GM12878 (cell line): ENCODE data around the gene INTS2. TPM values are rescaled to one million over a fixed set of nuclear protein-coding genes. Genes with fewer than 3 reads are reported as not detected.
A peak's percentile ranks its signal among the peaks of the same experiment; 100 is the strongest.

Source experiments
- ATAC-seq: fragments of 200-7000 bp; cut with Tn5 transposase; 3 replicates; pipeline ENCODE4 v1.9.1; 2020; ENCODE audit warnings: mild to moderate bottlenecking, moderate library complexity
- BruUV-seq: library from RNA; stranded (reverse); fragments of 400-500 nt; replicated peaks from 2 replicates; lab custom pipeline; 2021; lab: Mats Ljungman, UMichigan
- CTCF ChIA-PET: fragments of 300-600 bp; sonication (Branson Sonifier 250); formaldehyde crosslinking; extraction: SDS; loops from one replicate; lab custom pipeline; 2021; ENCODE audit warnings: inconsistent platforms; lab: Yijun Ruan, JAX
- POLR2A ChIA-PET: fragments of 350-600 bp; formaldehyde crosslinking; extraction: SDS; loops from one replicate; lab custom pipeline; 2021; ENCODE audit warnings: inconsistent platforms; lab: Charles Lee
- RAD21 ChIA-PET: fragments of 300-600 bp; sonication (Branson Sonifier 250); formaldehyde crosslinking; loops from one replicate; lab custom pipeline; 2023; ENCODE audit warnings: antibody characterized with exemption; ENCODE audit not compliant: unreplicated experiment; lab: Charles Lee
- SMC1A ChIA-PET: fragments of 300-600 bp; sonication (Branson Sonifier 250); formaldehyde crosslinking; loops from one replicate; lab custom pipeline; 2023; ENCODE audit not compliant: unreplicated experiment, uncharacterized antibody; lab: Charles Lee
- DNase-seq: peaks from one replicate; pipeline ENCODE4 v3.0.0-alpha.2; 2011; ENCODE audit warnings: low read depth, low spot score
- FAIRE-seq: peaks from 3 replicates; lab custom pipeline; 2011; peaks lifted over from hg19 to GRCh38; lab: Jason Lieb, UNC
- H2AFZ ChIP-seq: 2 replicates; pipeline ENCODE4 v1.6.0; 2011; ENCODE audit warnings: low read depth, low read length, control low read depth; ENCODE audit not compliant: control insufficient read depth
- H3K27ac ChIP-seq: 2 replicates; pipeline ENCODE4 v1.5.1; 2011; ENCODE audit warnings: control low read depth; ENCODE audit not compliant: control insufficient read depth, insufficient read depth
- H3K27me3 ChIP-seq, 2 experiments: replicated peaks in 1 of 2; 2 replicates each; pipeline versions ENCODE4 v1.6.0 to v1.6.1; 2011; ENCODE audit warnings: low read length in 1 of 2; ENCODE audit not compliant: control insufficient read depth in 2 of 2, insufficient read depth in 2 of 2
- H3K36me3 ChIP-seq, 2 experiments: 2 replicates each; pipeline ENCODE4 v1.5.1; 2011; ENCODE audit warnings: low read length in 1 of 2; ENCODE audit not compliant: control insufficient read depth in 2 of 2, insufficient read depth in 2 of 2
- H3K4me1 ChIP-seq: 2 replicates; pipeline ENCODE4 v1.6.1; 2011; ENCODE audit warnings: mild to moderate bottlenecking, low read length, moderate library complexity, mixed read lengths; ENCODE audit not compliant: control insufficient read depth, insufficient read depth
- H3K4me2 ChIP-seq: 2 replicates; pipeline ENCODE4 v1.6.0; 2011; ENCODE audit warnings: control low read depth; ENCODE audit not compliant: control insufficient read depth, insufficient read depth
- H3K4me3 ChIP-seq: fragments of 200-600 bp; sonication (generic); 2 replicates; pipeline ENCODE4 v1.5.1; 2016
- H3K79me2 ChIP-seq: 2 replicates; pipeline ENCODE4 v1.6.0; 2011; ENCODE audit warnings: low read length; ENCODE audit not compliant: control insufficient read depth, insufficient read depth
- H3K9ac ChIP-seq: 2 replicates; pipeline ENCODE4 v1.8.0; 2011; ENCODE audit warnings: low read length, control low read depth, mixed read lengths; ENCODE audit not compliant: control insufficient read depth, insufficient read depth
- H3K9me3 ChIP-seq: replicated peaks from 3 replicates; pipeline ENCODE4 v1.5.1; 2011; ENCODE audit warnings: mild to moderate bottlenecking, low read length; ENCODE audit not compliant: control insufficient read depth, insufficient read depth
- H4K20me1 ChIP-seq: 2 replicates; pipeline ENCODE4 v1.6.0; 2011; ENCODE audit not compliant: control insufficient read depth, insufficient read depth
- ETV6 ChIP-seq, 2 experiments: fragments of 450-650 bp in 1 of 2; IDR thresholded peaks in 1 of 2; conservative IDR thresholded peaks in 1 of 2; 2 replicates each; pipeline ENCODE4 v1.6.1; 2014; ENCODE audit warnings: antibody characterized with exemption in 1 of 2, borderline replicate concordance in 1 of 2, low read depth in 1 of 2, mild to moderate bottlenecking in 1 of 2, moderate library complexity in 1 of 2
- FOXK2 ChIP-seq: fragments of 450-650 bp; IDR thresholded peaks from 2 replicates; pipeline ENCODE4 v1.6.1; 2017; ENCODE audit warnings: mild to moderate bottlenecking, moderate library complexity
- NFXL1 ChIP-seq: fragments of 450-650 bp; IDR thresholded peaks from 2 replicates; pipeline ENCODE4 v1.6.1; 2017; ENCODE audit warnings: antibody characterized with exemption, mild to moderate bottlenecking, borderline replicate concordance
- NKRF ChIP-seq: fragments of 450-650 bp; conservative IDR thresholded peaks from 2 replicates; pipeline ENCODE4 v1.6.1; 2017; ENCODE audit warnings: mild to moderate bottlenecking, moderate library complexity
- PAX8 ChIP-seq: fragments of 450-650 bp; IDR thresholded peaks from 2 replicates; pipeline ENCODE4 v1.6.1; 2017; ENCODE audit warnings: mild to moderate bottlenecking, moderate library complexity
- SMARCA5 ChIP-seq: fragments of 450-650 bp; IDR thresholded peaks from 2 replicates; pipeline ENCODE4 v1.6.1; 2017; ENCODE audit warnings: mild to moderate bottlenecking
- ZNF217 ChIP-seq: fragments of 450-650 bp; IDR thresholded peaks from 2 replicates; pipeline ENCODE4 v1.6.1; 2017; ENCODE audit warnings: antibody characterized with exemption, mild to moderate bottlenecking
- WGBS: methylation state at CpG from one replicate; pipeline ENCODE4 v1.1.6; 2016; ENCODE audit warnings: low lambda C conversion rate; ENCODE audit not compliant: insufficient replicate concordance, insufficient coverage; ENCODE audit errors: missing lambda C conversion rate; 5-methylcytosine and 5-hydroxymethylcytosine counted together
- in situ Hi-C: fragments of 300-500 bp; cut with MboI; formaldehyde crosslinking; loops from 9 replicates; pipeline ENCODE4 v1.14.3; 2018; ENCODE audit warnings: mixed read lengths
- intact Hi-C: fragments of 100-400 bp; cut with micrococcal nuclease; formaldehyde crosslinking; loops from one replicate; pipeline ENCODE4 v1.14.2; 2022; ENCODE audit not compliant: unreplicated experiment
- polyA plus RNA-seq, 11 experiments: library from polyadenylated mRNA; depleted of rRNA in 4 of 11; unstranded in 6 of 11; stranded (reverse) in 5 of 11; fragments of >200 nt; fragmentation: Nextera tagmentation in 4 of 11; fragmentation: Illumina TruSeq in 1 of 11; extraction: Ambion mirVana in 4 of 11; extraction: Trizol in 1 of 11; gene quantifications; 1 replicate in 1 of 11; 2 replicates in 10 of 11; pipeline versions ENCODE4 v1.2.1 to v1.2.3, GENCODE V29; 2011 to 2016; ENCODE audit warnings: inconsistent platforms in 2 of 11, missing spikeins in 2 of 11, low read depth in 1 of 11
- total RNA-seq, 4 experiments: library from RNA; depleted of rRNA in 3 of 4; stranded (reverse); fragments of >200 nt in 3 of 4; fragmentation: Illumina TruSeq in 1 of 4; extraction: Trizol in 1 of 4; gene quantifications; 2 replicates each; pipeline versions ENCODE4 v1.2.1 to v1.2.3, GENCODE V29; 2013 to 2021

Gene INTS2
- total and polyA plus RNA-seq, 10 of the 15 experiments (the other 5 are each of a cell fraction or from before 2014, with no cell fraction given): 2.8 to 22.2 (median 11.6) TPM

- Histone ChIP-seq H3K4me3 (no peak overlapping the region), H4K20me1 (no peaks in the 10 kb centered on the region), H3K79me2 (no peaks in the 10 kb centered on the region), H3K9me3 (no peaks in the 10 kb centered on the region), H3K27ac (no peak overlapping the region), H3K4me2 (no peak overlapping the region), H3K9ac (no peak overlapping the region), H2AFZ (no peak overlapping the region), H3K27me3 (no peaks in the 10 kb centered on the region), H3K4me1 (no peaks in the 10 kb centered on the region), H3K36me3 (peaks cover 0 to 9% of the 10 kb centered on the region in 2 experiments; a peak in 2 of 4 replicates)
- in situ Hi-C loops: no loop called here
- WGBS: over 99% methylated on average over 4 of the region's 4 CpGs
- SMC1A ChIA-PET: no interaction called here
- no TSS peak for BruUV-seq
- POLR2A ChIA-PET: no interaction called here
- RAD21 ChIA-PET: no interaction called here
- ATAC-seq (no peak), DNase-seq (no peak), FAIRE-seq (no peak)
- no peak for TF ChIP-seq PAX8
- TF ChIP-seq NFXL1: peak; percentile 64; the same call in 1 of the 2 replicates
- no peak for TF ChIP-seq ZNF217
- CTCF ChIA-PET: interaction anchor here (1.1 kb wide), 1 partner anchor 19 kb away, joined by 3 read pairs; no protein-coding TSS in a partner anchor
- intact Hi-C loops: no loop called here
These were observed 47.1 kb downstream of the INTS2 start for GRCh38 chr17:61880589-61881102.

GRCh38 chr17:61878984-61879612 is 48.7 kb downstream of the INTS2 start:
- H3K27ac ChIP-seq: no peak overlapping the region
- intact Hi-C loops: no loop called here
- H3K9me3 ChIP-seq: no peaks in the 10 kb centered on the region
- H3K27me3 ChIP-seq: no peaks in the 10 kb centered on the region
- TF ChIP-seq NFXL1 (peak; percentile 78; the same call in 1 of the 2 replicates), FOXK2 (no peak), SMARCA5 (no peak), NKRF (0 out of 2 replicates have a peak, but pooled peaks have one; percentile 14), ETV6 (conservative IDR thresholded peaks at IDR 0.05 in 1 of 2, IDR thresholded peaks at IDR 0.05 in 1 of 2; ENCODE audit: borderline replicate concordance in 1 of 2, low read depth in 1 of 2) (peak in 1 of 2 experiments; percentile 90; a peak in 1 of 4 replicates)
- TF ChIP-seq, all 136 proteins: peak for 3
- no peaks in the 10 kb centered on the region for H3K79me2 ChIP-seq
- H3K36me3 ChIP-seq: peaks cover 0 to 9% of the 10 kb centered on the region in 2 experiments; a peak in 2 of 4 replicates
- in situ Hi-C loops: no loop called here
- no peak overlapping the region for H3K4me2 ChIP-seq
- H3K9ac ChIP-seq: no peak overlapping the region
- no peak for ATAC-seq
- DNase-seq: no peak
- H2AFZ ChIP-seq: no peak overlapping the region
- no peaks in the 10 kb centered on the region for H4K20me1 ChIP-seq
- H3K4me1 ChIP-seq: no peaks in the 10 kb centered on the region
- SMC1A ChIA-PET: no interaction called here
- no peak overlapping the region for H3K4me3 ChIP-seq
- CTCF ChIA-PET: interaction anchor here (1.2 kb wide), 2 partner anchors 231 to 263 kb away, joined by 3 read pairs; no protein-coding TSS in a partner anchor
- POLR2A ChIA-PET: no interaction called here
- RAD21 ChIA-PET: no interaction called here
- BruUV-seq: no TSS peak
- WGBS: 100% methylated on average over 3 of the region's 3 CpGs
- no peak for FAIRE-seq
